Measurements from ENCODE around the gene SAP25.

The SAP25 gene

DNA sequence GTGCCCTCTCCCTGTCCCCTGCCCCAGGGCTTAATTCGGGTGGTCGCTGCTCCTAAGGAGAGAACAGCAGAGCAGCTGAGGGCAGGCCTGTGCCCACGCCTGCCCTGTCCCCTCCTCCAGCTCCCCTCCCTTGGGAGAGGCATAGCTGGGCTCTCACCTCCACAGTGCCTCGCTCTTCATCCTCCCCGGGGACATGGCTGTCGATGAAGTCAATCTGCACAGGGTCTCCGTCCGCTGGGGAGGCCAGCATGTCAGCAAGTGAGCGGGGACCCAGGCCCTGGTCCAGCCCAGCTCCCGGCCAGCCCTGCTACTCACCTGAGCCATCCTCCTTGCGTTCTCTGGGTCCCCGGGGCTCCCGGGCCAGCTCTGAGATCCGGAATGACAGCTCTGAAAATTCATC is 3.8 kb upstream of the SAP25 start:
- TF ChIP-seq SUZ12 (IDR thresholded peaks at IDR 0.05; ENCODE audit: extremely low read depth, insufficient read depth, insufficient read length) (no peak), ZNF274 (IDR thresholded peaks at IDR 0.05; ENCODE audit: low read depth, low read length) (no peak), YY1 (IDR thresholded peaks at IDR 0.05; ENCODE audit: insufficient read depth, insufficient read length) (no peak)
- Histone ChIP-seq H3K4me3 (ENCODE audit: insufficient read length, low read depth) (no peak overlapping the region), H3K4me1 (ENCODE audit: insufficient read depth, insufficient read length) (peaks cover 8% of the 10 kb centered on the region), H3K36me3 (ENCODE audit: insufficient read depth, insufficient read length, low read length) (peaks cover 86% of the 10 kb centered on the region), H3K27me3 (ENCODE audit: insufficient read depth, insufficient read length) (no peaks in the 10 kb centered on the region), H3K9me3 (ENCODE audit: insufficient read depth, low read length) (no peaks in the 10 kb centered on the region), H3K9ac (ENCODE audit: insufficient read length, low read depth) (no peak overlapping the region)
- no peak for DNase-seq (ENCODE audit: low read depth, low spot score)

DNA sequence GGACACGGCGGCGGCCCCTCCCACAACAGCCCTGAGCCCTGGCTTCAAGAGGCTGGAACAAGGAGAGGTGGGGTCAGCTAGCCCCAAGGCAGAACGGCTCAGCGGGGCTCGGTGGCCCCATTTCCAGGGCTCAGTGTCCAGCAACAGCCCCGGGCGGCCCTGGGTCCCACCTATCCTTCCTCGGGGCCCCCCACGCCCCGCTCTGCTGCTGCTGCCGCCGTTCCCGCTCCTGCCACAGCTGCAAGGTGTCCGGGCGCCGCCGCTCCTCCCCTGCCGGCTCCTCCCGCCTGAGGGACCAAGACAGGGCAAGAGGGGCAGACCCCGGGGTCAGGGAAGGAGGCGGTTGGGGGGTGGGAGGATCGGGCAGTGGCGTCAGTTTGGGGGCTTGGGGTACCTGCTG is 3.4 kb upstream of the SAP25 start:
- no peak for DNase-seq (ENCODE audit: low read depth, low spot score)
- Histone ChIP-seq H3K36me3 (ENCODE audit: insufficient read depth, insufficient read length, low read length) (peaks cover 83% of the 10 kb centered on the region), H3K4me1 (ENCODE audit: insufficient read depth, insufficient read length) (peaks cover 8% of the 10 kb centered on the region), H3K9ac (ENCODE audit: insufficient read length, low read depth) (no peak overlapping the region), H3K9me3 (ENCODE audit: insufficient read depth, low read length) (no peaks in the 10 kb centered on the region), H3K27me3 (ENCODE audit: insufficient read depth, insufficient read length) (no peaks in the 10 kb centered on the region), H3K4me3 (ENCODE audit: insufficient read length, low read depth) (no peak overlapping the region)
- no peak for TF ChIP-seq YY1 (IDR thresholded peaks at IDR 0.05; ENCODE audit: insufficient read depth, insufficient read length)
- TF ChIP-seq ZNF274 (IDR thresholded peaks at IDR 0.05; ENCODE audit: low read depth, low read length), result no peak
- no peak for TF ChIP-seq SUZ12 (IDR thresholded peaks at IDR 0.05; ENCODE audit: extremely low read depth, insufficient read depth, insufficient read length)

DNA sequence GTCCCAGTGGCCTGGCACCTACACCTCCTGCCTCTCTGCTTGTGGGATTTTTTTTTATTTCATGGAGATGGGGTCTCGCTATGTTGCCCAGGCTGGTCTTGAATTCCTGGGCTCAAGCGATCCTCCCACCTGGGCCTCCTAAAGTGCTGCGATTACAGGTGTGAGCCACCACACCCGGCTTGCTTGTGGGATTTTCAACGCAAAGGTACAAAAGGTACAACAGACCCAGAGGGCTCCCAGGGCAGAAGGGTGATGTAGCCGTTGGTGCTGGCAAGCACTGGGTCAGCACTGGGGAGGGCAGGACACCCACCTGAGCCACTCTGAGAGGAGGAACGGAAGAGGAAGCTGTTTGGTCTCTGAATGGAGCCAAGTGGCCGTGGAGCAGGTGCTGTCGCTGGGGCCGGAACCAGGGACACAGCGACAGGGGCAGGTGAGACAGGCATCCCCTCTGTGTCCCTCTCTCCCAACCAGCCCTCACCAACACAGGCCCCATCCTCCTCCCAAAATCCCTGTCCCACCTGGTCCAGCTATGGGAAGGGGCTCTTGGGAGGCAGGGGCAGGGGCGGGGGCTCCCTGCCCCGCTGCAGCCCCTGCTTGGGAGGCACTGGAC is 2.8 kb upstream of the SAP25 start:
- peaks cover 77% of the 10 kb centered on the region for H3K36me3 ChIP-seq (ENCODE audit: insufficient read depth, insufficient read length, low read length)

DNA sequence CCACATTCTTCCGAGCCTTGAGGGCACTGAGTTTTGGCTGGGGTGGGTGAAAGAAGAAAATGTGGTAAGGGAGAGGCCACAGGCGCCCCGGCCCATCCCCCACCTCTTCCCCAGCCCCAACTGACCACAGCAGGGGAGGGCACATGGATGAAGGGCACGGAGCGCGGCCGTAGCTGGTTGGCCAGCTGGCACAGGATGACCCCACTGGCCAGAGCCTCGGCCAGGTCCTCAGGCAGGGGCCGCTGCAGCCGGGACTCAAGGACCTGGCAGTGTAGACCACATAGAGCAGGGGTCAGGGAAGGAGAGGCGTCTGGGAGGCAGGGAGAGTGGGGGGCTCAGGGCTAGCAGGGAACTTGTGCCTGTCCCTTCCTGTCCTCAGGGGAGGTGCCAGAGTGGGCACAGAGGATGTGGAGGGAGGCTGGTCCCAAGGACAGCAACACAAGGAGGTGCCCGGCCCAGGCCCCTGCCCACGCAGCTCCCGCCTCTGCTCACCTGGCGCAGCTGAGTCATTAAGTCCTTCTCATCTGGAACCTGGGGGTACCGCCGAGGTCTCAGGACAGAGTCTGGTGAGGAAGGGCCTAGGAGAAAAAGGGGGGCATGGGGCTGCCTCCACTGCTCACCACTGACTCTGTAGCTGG is 2.2 kb upstream of the SAP25 start:
- no peaks in the 10 kb centered on the region for H3K27me3 ChIP-seq (ENCODE audit: insufficient read depth, insufficient read length)
- no peak for DNase-seq (ENCODE audit: low read depth, low spot score)
- no peak overlapping the region for H3K9ac ChIP-seq (ENCODE audit: insufficient read length, low read depth)
- no peaks in the 10 kb centered on the region for H3K9me3 ChIP-seq (ENCODE audit: insufficient read depth, low read length)
- H3K4me3 ChIP-seq (ENCODE audit: insufficient read length, low read depth), result no peak overlapping the region
- peaks cover 70% of the 10 kb centered on the region for H3K36me3 ChIP-seq (ENCODE audit: insufficient read depth, insufficient read length, low read length)
- H3K4me1 ChIP-seq (ENCODE audit: insufficient read depth, insufficient read length), result peaks cover 13% of the 10 kb centered on the region
- TF ChIP-seq YY1 (IDR thresholded peaks at IDR 0.05; ENCODE audit: insufficient read depth, insufficient read length), result no peak
- TF ChIP-seq SUZ12 (IDR thresholded peaks at IDR 0.05; ENCODE audit: extremely low read depth, insufficient read depth, insufficient read length), result no peak
- no peak for TF ChIP-seq ZNF274 (IDR thresholded peaks at IDR 0.05; ENCODE audit: low read depth, low read length)

More for the DNA sequence above, 2.8 kb upstream of the SAP25 start:
- Histone ChIP-seq H3K9me3 (ENCODE audit: insufficient read depth, low read length) (no peaks in the 10 kb centered on the region), H3K9ac (ENCODE audit: insufficient read length, low read depth) (no peak overlapping the region), H3K27me3 (ENCODE audit: insufficient read depth, insufficient read length) (no peaks in the 10 kb centered on the region), H3K4me3 (ENCODE audit: insufficient read length, low read depth) (no peak overlapping the region), H3K4me1 (ENCODE audit: insufficient read depth, insufficient read length) (peaks cover 8% of the 10 kb centered on the region)
- TF ChIP-seq YY1 (IDR thresholded peaks at IDR 0.05; ENCODE audit: insufficient read depth, insufficient read length), result no peak
- TF ChIP-seq ZNF274 (IDR thresholded peaks at IDR 0.05; ENCODE audit: low read depth, low read length), result no peak
- TF ChIP-seq SUZ12 (IDR thresholded peaks at IDR 0.05; ENCODE audit: extremely low read depth, insufficient read depth, insufficient read length), result no peak
- DNase-seq (ENCODE audit: low read depth, low spot score), result no peak

DNA sequence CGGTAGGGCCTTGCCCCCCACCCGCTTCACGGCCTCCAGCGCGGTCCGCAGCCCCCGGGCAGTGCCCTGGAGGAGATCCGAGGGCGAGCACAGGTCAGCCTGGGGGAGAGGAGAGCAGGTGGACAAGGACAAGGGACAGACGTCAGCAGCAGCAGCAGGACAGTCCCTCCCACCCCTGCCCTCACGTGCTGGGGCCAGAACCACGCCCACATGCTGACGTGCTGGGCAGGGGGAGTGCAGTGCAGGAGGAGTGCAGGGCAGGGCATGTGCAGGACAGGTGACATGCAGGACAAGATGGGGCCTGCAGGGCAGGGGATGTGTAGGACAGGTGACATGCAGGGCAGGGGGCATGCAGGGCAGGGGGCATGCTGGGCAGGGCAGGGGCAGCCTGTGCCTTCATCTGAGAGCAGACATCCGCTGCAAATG is 1.5 kb upstream of the SAP25 start:
- H3K4me1 ChIP-seq (ENCODE audit: insufficient read depth, insufficient read length), result peaks cover 13% of the 10 kb centered on the region
- no peaks in the 10 kb centered on the region for H3K27me3 ChIP-seq (ENCODE audit: insufficient read depth, insufficient read length)
- no peak for DNase-seq (ENCODE audit: low read depth, low spot score)
- H3K9me3 ChIP-seq (ENCODE audit: insufficient read depth, low read length), result no peaks in the 10 kb centered on the region
- no peak overlapping the region for H3K4me3 ChIP-seq (ENCODE audit: insufficient read length, low read depth)
- H3K9ac ChIP-seq (ENCODE audit: insufficient read length, low read depth), result no peak overlapping the region
- no peak for TF ChIP-seq SUZ12 (IDR thresholded peaks at IDR 0.05; ENCODE audit: extremely low read depth, insufficient read depth, insufficient read length)
- peaks cover 65% of the 10 kb centered on the region for H3K36me3 ChIP-seq (ENCODE audit: insufficient read depth, insufficient read length, low read length)

DNA sequence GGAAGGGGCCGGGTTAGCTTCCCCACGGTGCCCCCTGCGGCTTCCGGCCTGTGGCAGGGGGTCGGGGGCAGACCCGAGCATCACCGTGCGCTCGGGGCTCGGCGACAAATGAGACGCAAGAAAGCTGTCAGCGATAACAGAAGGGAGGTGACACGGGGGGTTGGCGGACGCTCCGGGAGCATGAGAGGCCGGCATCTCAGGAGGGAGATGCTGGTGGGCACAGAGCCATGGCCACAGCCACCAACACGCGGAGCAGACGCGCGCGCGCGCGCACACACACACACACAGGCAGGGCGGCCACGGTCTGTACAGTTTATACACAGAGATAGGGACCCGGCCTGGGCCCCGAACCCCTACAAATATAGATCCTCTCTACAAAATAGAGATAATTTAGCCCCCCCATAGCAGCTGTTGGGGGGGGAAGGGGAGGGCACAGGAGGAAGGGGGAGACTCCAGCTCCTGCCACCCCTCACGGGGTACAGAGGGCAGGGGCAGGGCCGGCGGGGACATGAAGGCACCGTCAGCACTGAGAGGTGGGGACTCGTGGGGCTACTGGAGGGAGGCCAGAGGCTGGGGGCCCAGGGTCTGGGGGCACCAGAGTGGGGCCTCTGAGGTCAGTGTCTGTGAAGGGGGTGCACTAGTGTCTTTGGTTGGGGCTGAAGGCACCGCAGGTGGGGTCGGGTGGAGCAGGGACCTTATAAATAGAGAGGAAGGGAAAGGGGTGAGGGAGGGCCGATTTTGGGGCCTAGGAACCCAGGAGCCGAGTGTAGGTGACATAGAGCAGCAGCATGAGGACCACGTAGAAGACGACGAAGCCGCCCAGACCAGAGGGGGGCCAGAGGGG is 884 bp upstream of the SAP25 start:
- no peak for DNase-seq (ENCODE audit: low read depth, low spot score)
- peaks cover 59% of the 10 kb centered on the region for H3K36me3 ChIP-seq (ENCODE audit: insufficient read depth, insufficient read length, low read length)
- TF ChIP-seq ZNF274 (IDR thresholded peaks at IDR 0.05; ENCODE audit: low read depth, low read length) (no peak), YY1 (IDR thresholded peaks at IDR 0.05; ENCODE audit: insufficient read depth, insufficient read length) (no peak), SUZ12 (IDR thresholded peaks at IDR 0.05; ENCODE audit: extremely low read depth, insufficient read depth, insufficient read length) (no peak)

More for the DNA sequence above, 884 bp upstream of the SAP25 start:
- Histone ChIP-seq H3K4me3 (ENCODE audit: insufficient read length, low read depth) (no peak overlapping the region), H3K27me3 (ENCODE audit: insufficient read depth, insufficient read length) (no peaks in the 10 kb centered on the region), H3K4me1 (ENCODE audit: insufficient read depth, insufficient read length) (peaks cover 13% of the 10 kb centered on the region), H3K9me3 (ENCODE audit: insufficient read depth, low read length) (no peaks in the 10 kb centered on the region), H3K9ac (ENCODE audit: insufficient read length, low read depth) (no peak overlapping the region)
